ENCODE data around the gene PAGR1. TPM values are rescaled to one million over a fixed set of nuclear protein-coding genes. Genes with fewer than 3 reads are reported as not detected.

Gene PAGR1
- total and polyA plus RNA-seq, 2 of the 13 experiments (the other 11 are each of a cell fraction or from before 2014, with no cell fraction given): 9.8 to 66.4 TPM

- TF ChIP-seq CSRNP2 (CRISPR knock-in tag; conservative IDR thresholded peaks at IDR 0.05; ENCODE audit: low read depth): no peak
- TF ChIP-seq TP53 (CRISPR knock-in tag; conservative IDR thresholded peaks at IDR 0.05): no peak; the same call in 1 of the 2 replicates
- TF ChIP-seq ZNF446 (CRISPR knock-in tag; IDR thresholded peaks at IDR 0.05): no peak
- TF ChIP-seq MAF1 (CRISPR knock-in tag; IDR thresholded peaks at IDR 0.05; ENCODE audit: borderline replicate concordance): peak; percentile 90
- no peak for TF ChIP-seq MAFF (IDR thresholded peaks at IDR 0.05; ENCODE audit: low read depth, low read length)
- peak; percentile 99 for TF ChIP-seq HMGXB4 (CRISPR knock-in tag; IDR thresholded peaks at IDR 0.05; ENCODE audit: borderline replicate concordance in 1 of 2, low read depth in 1 of 2)
- peak; percentile 58; the same call in 1 of the 2 replicates for TF ChIP-seq ZBTB38 (CRISPR knock-in tag; IDR thresholded peaks at IDR 0.05)
- no peak for TF ChIP-seq ZNF354B (CRISPR knock-in tag; IDR thresholded peaks at IDR 0.05)
- 0 out of 2 replicates have a peak, but pooled peaks have one; percentile 84 for TF ChIP-seq ZNF230 (CRISPR knock-in tag; IDR thresholded peaks at IDR 0.05)
- TF ChIP-seq JUNB (CRISPR knock-in tag; IDR thresholded peaks at IDR 0.05; ENCODE audit: borderline replicate concordance): 0 out of 2 replicates have a peak, but pooled peaks have one; percentile 67
- no peak for TF ChIP-seq DMTF1 (CRISPR knock-in tag; IDR thresholded peaks at IDR 0.05)
- peak; percentile 90 for TF ChIP-seq TAF1 (CRISPR knock-in tag; IDR thresholded peaks at IDR 0.05)
- TF ChIP-seq ZZZ3 (CRISPR knock-in tag; IDR thresholded peaks at IDR 0.05; ENCODE audit: borderline replicate concordance): peak; percentile 87
- peak; percentile 18; the same call in 1 of the 2 replicates for TF ChIP-seq NR2F6 (IDR thresholded peaks at IDR 0.05)
- peak; percentile 69; the same call in 1 of the 2 replicates for TF ChIP-seq NR2F6 (CRISPR knock-in tag; IDR thresholded peaks at IDR 0.05)
- TF ChIP-seq KAT7 (CRISPR knock-in tag; IDR thresholded peaks at IDR 0.05; ENCODE audit: borderline replicate concordance): peak; percentile 97
- TF ChIP-seq SRSF4 (IDR thresholded peaks at IDR 0.05; ENCODE audit: low read depth, low read length, poor library complexity, severe bottlenecking): no peak
- peak; percentile 94 for TF ChIP-seq YEATS2 (CRISPR knock-in tag; IDR thresholded peaks at IDR 0.05; ENCODE audit: borderline replicate concordance)
- TF ChIP-seq ZNF431 (CRISPR knock-in tag; IDR thresholded peaks at IDR 0.05; ENCODE audit: borderline replicate concordance, low read depth): peak; percentile 35
- no peak for TF ChIP-seq MAFK (conservative IDR thresholded peaks at IDR 0.05 in 1 of 2, IDR thresholded peaks at IDR 0.05 in 1 of 2; ENCODE audit: low read length in 2 of 2)
- no peak; the same call in 1 of the 2 replicates for TF ChIP-seq MAZ (IDR thresholded peaks at IDR 0.05; ENCODE audit: borderline replicate concordance, low read depth, low read length)
- TF ChIP-seq MAZ (CRISPR knock-in tag; IDR thresholded peaks at IDR 0.05; ENCODE audit: low read depth): peak; percentile 95
Measured at GRCh38 chr16:29790183-29790948, 25.6 kb upstream of the PAGR1 start, which contains the start of gene KIF22 (continued).

Measured in HepG2 (cell line).